MM.1S (cell line): ENCODE data around the gene SERP2.

Source experiments
- CTCF ChIP-seq: fragments of 300-600 bp; sonication (generic); IDR thresholded peaks from 2 replicates; pipeline ENCODE4 v1.5.1; 2016; ENCODE audit warnings: antibody characterized with exemption, low read length, mixed read lengths
- EZH2 ChIP-seq: fragments of 300-600 bp; sonication (generic); optimal IDR thresholded peaks from 2 replicates; pipeline ENCODE3; 2017; ENCODE audit warnings: low read depth, mild to moderate bottlenecking, antibody characterized with exemption, low read length, mixed read lengths
- EZH2phosphoT487 ChIP-seq: fragments of 300-600 bp; sonication (generic); IDR thresholded peaks from 2 replicates; pipeline ENCODE4 v1.6.1; 2018; ENCODE audit warnings: antibody characterized with exemption, low read length

- no peak for TF ChIP-seq CTCF
- TF ChIP-seq EZH2 = no peak
- TF ChIP-seq EZH2phosphoT487 = no peak
These were observed 55.7 kb downstream of the SERP2 start for GRCh38 chr13:44429311-44429710.
